CMK (cell line): Measurements from ENCODE around the gene TOR3A.
"Not testable (repeated sequence)": the region's sequence is repeated elsewhere in the genome, so short reads cannot be mapped to it uniquely, and the experiment has no call there.

Experiments
- DNase-seq: peaks from one replicate; pipeline ENCODE4 v3.0.0-alpha.2; 2010; ENCODE audit warnings: low read depth

TOR3A gene

GRCh38 chr1:179108644-179109043 is 26.8 kb downstream of the TOR3A start:
- DNase-seq: no peak

- DNase-seq: no peak
Observed at GRCh38 chr1:179115181-179115580, 33.3 kb downstream of the TOR3A start.

DNA sequence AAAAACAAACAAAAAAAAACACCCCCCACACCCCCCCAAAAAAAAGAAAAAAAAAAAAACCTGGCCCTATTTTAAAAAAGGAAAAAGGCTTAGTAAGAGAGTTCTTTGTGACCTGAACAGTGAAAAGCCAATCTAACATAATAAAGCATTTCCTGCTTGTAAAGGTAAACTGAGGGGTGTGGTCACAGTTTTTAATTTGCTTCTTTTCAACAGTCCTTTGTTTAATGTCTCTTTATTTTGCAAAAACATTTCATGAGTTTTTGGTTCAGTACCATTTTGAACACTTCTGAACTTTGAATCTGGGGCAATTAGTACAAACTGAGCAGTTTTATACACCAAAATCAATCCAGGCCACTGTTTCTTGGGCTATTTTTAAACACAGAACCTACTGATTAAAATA is 37.6 kb downstream of the TOR3A start:
- no peak for DNase-seq

DNA sequence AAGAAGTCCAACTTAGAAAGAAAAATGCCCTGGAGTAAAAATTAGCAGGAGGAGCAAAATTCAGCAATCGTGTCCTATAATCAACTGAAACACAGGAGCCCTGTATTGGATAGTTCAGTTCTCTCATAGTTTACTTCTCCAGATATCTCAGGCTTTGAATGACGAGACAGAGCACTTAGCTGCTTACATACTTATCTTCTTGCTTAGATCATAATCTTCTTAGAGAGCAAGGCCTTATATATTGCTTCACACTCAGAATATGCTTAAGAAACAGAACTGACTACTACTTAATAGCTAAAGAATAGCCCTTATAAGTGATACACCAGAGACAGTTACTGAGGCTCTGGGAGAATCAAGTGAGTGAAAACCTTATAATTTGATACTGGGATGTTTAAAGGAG is 38.9 kb downstream of the TOR3A start:
- no peak for DNase-seq

GRCh38 chr1:179121159-179121938 is 39.5 kb downstream of the TOR3A start:
- no peak for DNase-seq

DNA sequence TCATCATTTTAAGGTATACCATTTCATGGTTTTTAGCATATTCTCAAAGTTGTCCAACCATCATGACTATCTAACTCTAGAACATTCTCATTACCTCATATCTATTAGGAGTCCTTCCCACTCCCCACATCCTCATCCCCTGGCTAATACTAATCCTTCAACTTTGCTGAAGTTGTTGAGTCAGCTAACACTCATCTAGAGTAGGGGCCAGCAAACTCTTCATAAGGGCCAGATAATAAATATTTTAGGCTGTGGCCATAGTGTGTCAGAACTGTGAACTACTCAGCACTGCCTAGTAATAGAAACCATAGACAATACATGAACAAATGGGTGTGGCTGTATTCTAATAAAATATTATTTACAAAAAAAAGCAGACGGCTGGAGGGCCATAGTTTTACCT is 43.0 kb downstream of the TOR3A start:
- DNase-seq: no peak

DNA sequence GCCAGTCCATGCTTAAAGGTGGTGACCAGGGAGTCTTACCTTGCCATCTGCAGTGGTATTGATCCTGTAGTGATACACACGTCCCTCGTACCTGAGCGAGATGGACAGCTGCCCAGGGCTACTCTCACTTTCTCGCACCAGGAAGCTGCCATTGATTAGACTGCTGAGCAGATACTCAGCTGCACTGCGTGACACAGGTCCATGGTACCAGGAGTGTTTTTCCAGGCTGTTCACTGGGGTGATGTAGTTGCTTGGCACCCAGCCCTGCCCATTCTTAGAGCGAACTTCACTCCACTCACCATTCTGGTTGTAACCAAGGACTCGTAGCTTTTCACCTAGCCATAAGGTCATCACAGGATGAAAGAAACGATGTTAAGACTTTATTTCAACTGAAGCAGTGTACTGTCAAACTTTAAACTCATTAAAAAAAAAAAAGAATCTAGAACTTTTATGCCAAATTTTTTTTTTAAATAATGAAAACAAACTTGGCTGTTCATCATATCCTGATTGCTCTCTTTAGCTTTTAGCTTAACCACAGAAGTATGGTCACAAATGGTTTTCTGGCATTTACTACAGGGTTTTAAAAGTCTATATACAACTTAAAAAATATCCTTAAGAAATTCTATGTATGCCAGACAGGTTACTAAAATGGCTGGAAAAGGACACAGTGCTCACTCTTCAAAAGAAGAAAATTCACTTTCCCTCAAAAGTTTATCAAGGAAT is 44.6 kb downstream of the TOR3A start:
- no peak for DNase-seq

DNA sequence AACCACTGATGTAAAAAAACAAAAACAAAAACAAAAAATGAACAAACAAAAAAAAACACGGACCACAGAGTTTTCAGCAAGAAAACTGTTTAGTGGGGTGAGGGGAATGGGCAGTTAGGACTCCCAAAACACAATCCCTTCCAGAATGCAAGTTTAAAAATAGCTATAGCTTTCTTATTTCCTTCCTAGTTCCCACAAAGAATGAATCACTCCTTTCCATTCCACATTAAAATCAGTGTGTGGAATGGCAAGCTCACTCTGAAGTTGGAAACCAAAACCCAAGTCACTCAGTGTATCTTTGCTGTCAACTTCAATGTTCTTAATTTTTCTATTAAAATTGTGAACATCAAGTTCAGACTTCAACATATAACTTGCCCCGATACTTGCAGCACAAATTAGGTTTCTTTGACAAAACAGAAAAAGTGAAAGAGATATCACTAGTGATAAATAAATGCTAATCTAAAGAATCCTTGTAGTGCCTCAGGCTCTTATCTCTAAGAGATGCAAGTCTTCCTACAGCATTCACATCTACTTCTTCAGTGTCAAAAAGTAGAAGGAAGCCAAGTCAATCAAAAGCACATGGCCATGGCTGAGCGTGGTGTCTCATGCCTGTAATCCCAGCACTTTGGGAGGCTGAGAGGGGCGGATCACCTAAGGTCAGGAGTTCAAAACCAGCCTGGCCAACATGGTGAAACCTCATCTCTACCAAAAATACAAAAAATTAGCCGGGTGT is 45.5 kb downstream of the TOR3A start:
- no peak for DNase-seq

GRCh38 chr1:179128520-179128919 is 46.6 kb downstream of the TOR3A start:
- DNase-seq: no peak

DNA sequence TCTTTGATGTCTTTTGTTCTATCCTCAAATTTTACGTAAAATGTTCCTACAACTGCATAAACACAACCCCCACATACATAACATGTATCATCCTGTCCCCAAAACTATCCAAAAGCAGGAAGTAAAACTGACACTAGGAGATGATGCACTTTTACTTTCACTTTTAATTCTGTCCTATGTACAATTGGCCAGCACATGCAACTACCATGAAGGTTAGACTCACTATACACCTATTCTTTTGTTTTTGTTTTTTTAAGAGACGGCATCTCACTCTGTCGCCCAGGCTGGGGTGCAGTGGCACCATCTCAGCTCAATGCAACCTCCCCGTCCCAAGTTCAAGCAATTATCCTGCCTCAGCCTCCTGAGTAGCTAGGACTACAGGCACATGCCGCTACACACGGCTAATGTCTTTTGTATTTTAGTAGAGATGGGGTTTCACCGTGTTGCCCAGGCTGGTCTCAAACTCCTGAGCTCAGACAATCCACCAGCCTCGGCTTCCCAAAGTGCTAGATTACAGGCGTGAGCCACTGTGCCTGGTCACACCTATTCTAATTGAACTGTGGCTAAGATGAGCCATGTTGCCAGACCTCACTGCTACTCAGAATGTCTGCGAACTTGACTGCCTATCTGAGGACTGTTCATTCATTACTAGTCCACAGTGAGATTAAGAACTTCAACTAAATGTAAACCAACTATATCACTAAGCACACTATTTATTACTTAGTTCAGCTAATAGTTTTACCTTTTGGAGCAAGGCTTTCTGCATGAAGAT is 48.0 kb downstream of the TOR3A start:
- DNase-seq: no peak

DNA sequence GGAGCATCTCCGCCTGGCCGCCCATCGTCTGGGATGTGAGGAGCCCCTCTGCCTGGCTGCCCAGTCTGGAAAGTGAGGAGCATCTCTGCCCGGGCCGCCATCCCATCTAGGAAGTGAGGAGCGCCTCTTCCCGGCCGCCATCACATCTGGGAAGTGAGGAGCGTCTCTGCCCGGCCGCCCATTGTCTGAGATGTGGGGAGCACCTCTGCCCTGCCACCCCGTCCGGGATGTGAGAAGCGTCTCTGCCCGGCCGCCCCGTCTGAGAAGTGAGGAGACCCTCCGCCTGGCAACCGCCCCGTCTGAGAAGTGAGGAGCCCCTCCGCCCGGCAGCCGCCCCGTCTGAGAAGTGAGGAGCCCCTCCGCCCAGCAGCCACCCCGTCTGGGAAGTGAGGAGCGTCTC is 53.3 kb downstream of the TOR3A start:
- DNase-seq: not testable (repeated sequence)

DNA sequence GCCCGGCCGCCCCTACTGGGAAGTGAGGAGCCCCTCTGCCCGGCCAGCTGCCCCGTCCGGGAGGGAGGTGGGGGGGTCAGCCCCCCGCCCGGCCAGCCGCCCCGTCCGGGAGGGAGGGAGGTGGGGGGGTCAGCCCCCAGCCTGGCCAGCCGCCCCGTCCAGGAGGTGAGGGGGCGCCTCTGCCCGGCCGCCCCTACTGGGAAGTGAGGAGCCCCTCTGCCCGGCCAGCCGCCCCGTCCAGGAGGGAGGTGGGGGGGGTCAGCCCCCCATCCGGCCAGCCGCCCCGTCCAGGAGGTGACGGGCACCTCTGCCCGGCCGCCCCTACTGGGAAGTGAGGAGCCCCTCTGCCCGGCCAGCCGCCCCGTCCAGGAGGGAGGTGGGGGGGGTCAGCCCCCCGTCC is 53.8 kb downstream of the TOR3A start:
- DNase-seq: not testable (repeated sequence)

DNA sequence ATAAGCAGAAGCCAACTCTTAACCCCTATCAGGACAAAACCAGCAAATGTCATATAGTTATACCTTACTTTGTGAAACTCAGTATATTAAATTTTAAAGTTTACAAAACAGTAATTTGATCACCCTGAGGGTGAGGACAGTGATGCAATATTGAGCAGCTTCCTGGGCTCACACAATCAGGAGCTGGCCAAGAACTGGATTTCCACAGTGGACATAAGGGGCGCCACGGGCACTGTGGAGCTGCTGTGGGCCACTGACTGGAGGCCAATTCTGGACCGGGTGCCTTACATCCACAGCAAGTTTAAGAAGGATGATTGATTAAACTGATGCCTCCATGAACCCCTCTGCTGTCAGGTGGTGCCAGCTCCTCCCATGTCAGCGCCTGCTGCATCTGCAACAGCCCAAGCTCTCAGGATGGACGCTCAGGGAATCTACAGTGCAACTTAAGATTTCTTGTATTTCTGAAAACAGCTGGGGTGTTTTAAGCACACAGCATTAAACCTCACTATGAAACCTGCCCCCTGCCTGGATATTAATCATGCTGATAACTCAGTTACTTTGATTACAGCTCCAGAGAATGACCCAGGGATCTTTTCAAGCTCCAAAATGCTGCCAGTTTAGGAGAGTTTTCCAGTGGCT is 55.9 kb downstream of the TOR3A start:
- no peak for DNase-seq

DNA sequence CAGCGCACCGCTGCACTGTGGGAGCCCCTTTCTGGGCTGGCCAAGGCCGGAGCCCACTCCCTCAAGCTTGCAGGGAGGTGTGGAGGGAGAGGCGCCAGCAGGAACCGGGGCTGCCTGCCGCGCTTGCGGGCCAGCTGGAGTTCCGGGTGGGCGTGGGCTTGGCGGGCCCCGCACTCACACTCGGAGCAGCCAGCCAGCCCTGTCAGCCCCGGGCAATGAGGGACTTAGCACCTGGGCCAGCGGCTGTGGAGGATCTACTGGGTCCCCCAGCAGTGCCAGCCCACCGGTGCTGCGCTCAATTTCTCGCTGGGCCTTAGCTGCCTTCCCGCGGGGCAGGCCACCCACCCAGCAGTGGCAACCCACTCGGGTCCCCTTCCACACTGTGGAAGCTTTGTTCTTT is 56.9 kb downstream of the TOR3A start:
- not testable (repeated sequence) for DNase-seq

DNA sequence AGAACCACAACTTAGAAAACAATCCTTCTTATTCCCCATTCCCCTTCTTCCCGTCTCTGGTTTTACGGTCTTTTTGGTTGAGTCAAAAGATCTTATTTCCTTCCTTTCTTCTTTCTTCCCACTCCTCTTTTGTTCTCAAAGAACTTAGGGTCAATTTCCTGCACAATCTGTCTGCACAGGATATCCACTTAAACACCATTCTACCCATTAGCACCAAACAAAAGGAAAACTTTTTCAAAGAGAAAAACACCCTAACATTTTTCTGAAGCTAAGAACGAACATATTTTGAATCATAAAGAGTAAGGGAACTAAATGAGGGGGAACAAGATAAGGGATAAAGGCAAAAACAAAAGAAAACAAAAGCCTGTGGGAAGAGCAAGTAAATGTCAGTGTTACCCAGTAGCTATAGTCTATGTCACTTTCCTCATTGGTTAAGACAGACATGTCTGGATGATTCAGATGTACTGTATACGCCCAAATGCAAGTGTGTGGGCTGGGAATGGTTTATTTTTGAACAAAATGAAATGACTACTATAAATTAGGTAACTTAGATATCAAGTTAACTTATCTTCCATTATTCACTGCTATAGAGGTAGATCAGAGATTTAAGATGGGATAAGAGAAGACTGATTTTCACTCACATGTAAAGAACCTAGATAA is 59.9 kb downstream of the TOR3A start:
- no peak for DNase-seq

DNA sequence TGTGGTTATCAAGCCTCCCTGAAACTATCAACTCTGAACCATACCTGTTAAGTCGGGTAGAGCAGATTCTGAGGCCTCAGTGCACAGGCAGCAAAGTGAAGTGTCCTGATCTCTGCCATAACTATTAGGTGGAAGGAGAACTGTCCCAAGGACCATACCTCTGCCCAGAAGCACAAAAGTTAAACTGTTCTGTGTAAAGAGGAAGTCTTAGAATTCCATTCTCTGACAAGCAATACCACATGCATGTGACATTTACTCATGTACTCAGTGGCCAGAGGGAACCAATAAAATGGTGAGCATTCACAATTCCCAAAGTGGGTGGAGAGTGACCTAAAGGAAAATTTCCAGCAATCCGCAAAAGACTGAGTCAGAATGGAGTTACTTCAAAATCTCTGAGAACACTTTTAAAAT is 61.0 kb downstream of the TOR3A start:
- DNase-seq: no peak

GRCh38 chr1:179143322-179143721 is 61.5 kb downstream of the TOR3A start:
- no peak for DNase-seq

DNA sequence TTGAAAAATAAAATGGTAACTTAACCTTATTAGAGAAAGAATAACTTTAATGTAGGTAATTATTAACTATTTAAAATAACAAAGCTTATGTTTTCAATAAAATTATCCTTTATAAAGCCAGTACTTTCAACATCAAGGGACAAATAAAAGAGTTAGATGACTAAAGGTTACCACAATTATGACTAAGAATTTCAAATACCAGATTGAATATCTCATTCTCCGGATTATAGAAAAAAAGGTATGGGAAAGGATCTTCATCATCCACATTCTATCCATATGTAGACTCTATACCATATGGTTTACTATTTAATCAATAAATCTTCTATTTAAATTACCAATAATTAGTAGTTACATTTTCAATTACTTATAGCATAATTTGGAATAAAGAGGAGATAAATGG is 62.8 kb downstream of the TOR3A start:
- DNase-seq: no peak

DNA sequence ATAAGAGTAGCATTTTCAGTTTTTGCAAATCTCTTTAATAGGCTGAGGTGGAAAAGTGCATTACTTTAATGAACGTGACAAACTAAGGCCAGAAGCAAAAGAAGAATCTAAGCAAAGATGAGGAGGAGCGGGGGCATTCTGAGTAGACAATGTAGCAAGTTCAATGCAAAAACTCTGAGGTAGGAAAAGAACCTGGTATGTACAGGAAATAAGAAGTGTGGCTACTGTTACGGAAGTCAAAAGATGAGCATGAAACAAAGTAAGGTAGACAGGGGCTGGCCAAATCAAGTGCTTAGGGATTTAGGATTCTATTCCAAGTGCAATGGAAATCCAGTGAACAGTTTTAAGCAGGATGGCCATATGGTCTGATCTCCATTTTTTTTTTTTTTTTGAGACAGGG is 63.7 kb downstream of the TOR3A start:
- DNase-seq: no peak
